ENCODE data around the gene TMEM114. TPM values are rescaled to one million over a fixed set of nuclear protein-coding genes. Genes with fewer than 3 reads are reported as not detected.

Gene TMEM114
- total RNA-seq, 1 experiment from 2014 or later = not detected

DNA sequence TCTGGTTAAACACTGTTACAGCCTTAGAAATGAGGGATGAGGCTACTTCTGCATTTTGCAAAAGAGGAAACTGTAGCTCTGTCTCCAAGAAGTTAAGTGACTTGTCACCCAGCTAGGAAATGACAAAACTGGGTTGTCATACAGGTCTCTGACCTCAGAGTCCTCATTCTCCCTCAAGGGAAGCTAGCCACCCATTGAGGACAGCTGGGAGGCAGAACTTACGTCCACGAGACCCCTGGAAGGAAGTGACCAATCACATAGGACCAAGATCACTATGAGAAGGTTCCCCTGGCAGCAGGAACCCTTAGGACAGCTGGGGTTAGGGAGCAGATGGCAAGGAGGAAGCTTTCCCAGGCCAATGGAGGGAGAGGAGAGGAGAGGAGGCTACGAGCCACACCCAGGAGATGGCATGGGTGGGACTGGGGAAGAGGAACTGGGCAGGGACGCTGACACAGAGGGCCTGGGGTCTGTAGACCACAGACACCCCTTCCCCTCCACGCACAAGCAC lies 42.4 kb upstream of the TMEM114 start:
- DNase-seq = no peak

GRCh38 chr16:8631818-8632465 lies 41.6 kb upstream of the TMEM114 start:
- no peak overlapping the region for H2AFZ ChIP-seq
- H3K4me1 ChIP-seq (replicated peaks; ENCODE audit: insufficient read depth) = no peaks in the 10 kb centered on the region
- no peaks in the 10 kb centered on the region for H3K9me3 ChIP-seq (ENCODE audit: insufficient read depth, low read depth)
- no peaks in the 10 kb centered on the region for H4K20me1 ChIP-seq (ENCODE audit: insufficient read depth)
- no peak overlapping the region for H3K4me2 ChIP-seq
- no peak overlapping the region for H3K27ac ChIP-seq
- no peaks in the 10 kb centered on the region for H3K9me2 ChIP-seq (ENCODE audit: insufficient read depth)
- H3K79me2 ChIP-seq (ENCODE audit: low read depth) = no peaks in the 10 kb centered on the region
- BruUV-seq (replicated peaks) = no TSS peak
- intact Hi-C loops (cut with micrococcal nuclease; ENCODE audit: unreplicated experiment) = no loop called here
- POLR2A ChIA-PET (ENCODE audit: unreplicated experiment) = no interaction called here
- H3K4me3 ChIP-seq = no peak overlapping the region
- peaks cover 5% of the 10 kb centered on the region; the same call in 1 of the 2 replicates for H3K36me3 ChIP-seq (ENCODE audit: low read depth)
- DNase-seq = no peak
- H3K27me3 ChIP-seq (ENCODE audit: insufficient read depth, low read depth) = no peaks in the 10 kb centered on the region
- CTCF ChIA-PET = no interaction called here
- TF ChIP-seq, protein P1, sequence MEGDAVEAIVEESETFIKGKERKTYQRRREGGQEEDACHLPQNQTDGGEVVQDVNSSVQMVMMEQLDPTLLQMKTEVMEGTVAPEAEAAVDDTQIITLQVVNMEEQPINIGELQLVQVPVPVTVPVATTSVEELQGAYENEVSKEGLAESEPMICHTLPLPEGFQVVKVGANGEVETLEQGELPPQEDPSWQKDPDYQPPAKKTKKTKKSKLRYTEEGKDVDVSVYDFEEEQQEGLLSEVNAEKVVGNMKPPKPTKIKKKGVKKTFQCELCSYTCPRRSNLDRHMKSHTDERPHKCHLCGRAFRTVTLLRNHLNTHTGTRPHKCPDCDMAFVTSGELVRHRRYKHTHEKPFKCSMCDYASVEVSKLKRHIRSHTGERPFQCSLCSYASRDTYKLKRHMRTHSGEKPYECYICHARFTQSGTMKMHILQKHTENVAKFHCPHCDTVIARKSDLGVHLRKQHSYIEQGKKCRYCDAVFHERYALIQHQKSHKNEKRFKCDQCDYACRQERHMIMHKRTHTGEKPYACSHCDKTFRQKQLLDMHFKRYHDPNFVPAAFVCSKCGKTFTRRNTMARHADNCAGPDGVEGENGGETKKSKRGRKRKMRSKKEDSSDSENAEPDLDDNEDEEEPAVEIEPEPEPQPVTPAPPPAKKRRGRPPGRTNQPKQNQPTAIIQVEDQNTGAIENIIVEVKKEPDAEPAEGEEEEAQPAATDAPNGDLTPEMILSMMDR (conservative IDR thresholded peaks at IDR 0.05) = no peak
- TF ChIP-seq EZH2 (IDR thresholded peaks at IDR 0.05; ENCODE audit: low read depth) = no peak
- H3F3A ChIP-seq (ENCODE audit: insufficient read depth, low read depth) = no peaks in the 10 kb centered on the region

More for the DNA sequence above, 42.4 kb upstream of the TMEM114 start:
- Histone ChIP-seq H4K20me1 (ENCODE audit: insufficient read depth) (no peaks in the 10 kb centered on the region), H3K4me3 (no peak overlapping the region), H3K36me3 (ENCODE audit: low read depth) (peaks cover 5% of the 10 kb centered on the region; the same call in 1 of the 2 replicates), H3K9me2 (ENCODE audit: insufficient read depth) (no peaks in the 10 kb centered on the region), H3K27ac (no peak overlapping the region), H2AFZ (no peak overlapping the region), H3K79me2 (ENCODE audit: low read depth) (no peaks in the 10 kb centered on the region), H3K9me3 (ENCODE audit: insufficient read depth, low read depth) (no peaks in the 10 kb centered on the region), H3K4me2 (no peak overlapping the region), H3K4me1 (replicated peaks; ENCODE audit: insufficient read depth) (no peaks in the 10 kb centered on the region), H3K27me3 (ENCODE audit: insufficient read depth, low read depth) (no peaks in the 10 kb centered on the region), H3F3A (ENCODE audit: insufficient read depth, low read depth) (no peaks in the 10 kb centered on the region)
- ChIA-PET POLR2A (ENCODE audit: unreplicated experiment) (no interaction called here), CTCF (no interaction called here)
- no TSS peak for BruUV-seq (replicated peaks)
- TF ChIP-seq, protein P1 (conservative IDR thresholded peaks at IDR 0.05) = no peak
- no peak for TF ChIP-seq EZH2 (IDR thresholded peaks at IDR 0.05; ENCODE audit: low read depth)
- intact Hi-C loops (cut with micrococcal nuclease; ENCODE audit: unreplicated experiment) = no loop called here

GRCh38 chr16:8631373-8631772 lies 41.1 kb upstream of the TMEM114 start:
- ChIA-PET POLR2A (ENCODE audit: unreplicated experiment) (no interaction called here), CTCF (no interaction called here)
- Histone ChIP-seq H2AFZ (no peak overlapping the region), H3K9me2 (ENCODE audit: insufficient read depth) (no peaks in the 10 kb centered on the region), H3K79me2 (ENCODE audit: low read depth) (no peaks in the 10 kb centered on the region), H4K20me1 (ENCODE audit: insufficient read depth) (no peaks in the 10 kb centered on the region), H3K4me3 (no peak overlapping the region), H3K36me3 (ENCODE audit: low read depth) (peaks cover 5% of the 10 kb centered on the region; the same call in 1 of the 2 replicates), H3K27ac (no peak overlapping the region), H3K4me1 (replicated peaks; ENCODE audit: insufficient read depth) (no peaks in the 10 kb centered on the region), H3K9me3 (ENCODE audit: insufficient read depth, low read depth) (no peaks in the 10 kb centered on the region), H3F3A (ENCODE audit: insufficient read depth, low read depth) (no peaks in the 10 kb centered on the region), H3K4me2 (no peak overlapping the region), H3K27me3 (ENCODE audit: insufficient read depth, low read depth) (no peaks in the 10 kb centered on the region)
- BruUV-seq (replicated peaks) = no TSS peak
- no peak for TF ChIP-seq EZH2 (IDR thresholded peaks at IDR 0.05; ENCODE audit: low read depth)
- TF ChIP-seq, protein P1 (conservative IDR thresholded peaks at IDR 0.05) = no peak
- intact Hi-C loops (cut with micrococcal nuclease; ENCODE audit: unreplicated experiment) = no loop called here
- DNase-seq = no peak
